Stomach (tissue), 9 donors: ENCODE results near the gene SPRING1. TPM values are rescaled to one million over a fixed set of nuclear protein-coding genes. Genes with fewer than 3 reads are reported as not detected.

Experiments used
- DNase-seq, 2 donors: peaks; one replicate each; pipeline versions ENCODE4 v3.0.0 to v3.0.0-alpha.2; 2013 to 2019
- H3K27ac ChIP-seq, 5 donors: fragments of 200-600 bp in 4 of 5; sonication (generic) in 4 of 5; one replicate each; pipeline ENCODE4 v1.5.1; 2013 to 2019; ENCODE audit warnings: mild to moderate bottlenecking in 1 of 5, moderate library complexity in 1 of 5
- H3K27me3 ChIP-seq, 3 donors: fragments of 200-600 bp; sonication (generic); one replicate each; pipeline ENCODE4 v1.5.1; 2017 to 2019; ENCODE audit warnings: mixed run types in 1 of 3
- H3K36me3 ChIP-seq, 4 donors: fragments of 200-600 bp; sonication (generic); 1 replicate in 3 of 4; 2 replicates in 1 of 4; pipeline ENCODE4 v1.5.1; 2016 to 2019
- H3K4me1 ChIP-seq, 4 donors: fragments of 200-600 bp; sonication (generic); one replicate each; pipeline ENCODE4 v1.5.1; 2016 to 2019
- H3K4me3 ChIP-seq, 4 donors: fragments of 200-600 bp; sonication (generic) in 3 of 4; one replicate each; pipeline ENCODE4 v1.5.1; 2016 to 2019; ENCODE audit warnings: mild to moderate bottlenecking in 1 of 4
- H3K9me3 ChIP-seq, 4 donors: fragments of 200-600 bp; sonication (generic); one replicate each; pipeline ENCODE4 v1.5.1; 2016 to 2019
- CTCF ChIP-seq, 7 experiments: fragments of 450-650 bp in 4 of 7; fragments of 200-600 bp in 3 of 7; sonication (generic) in 3 of 7; IDR thresholded peaks; one replicate each; pipeline ENCODE4 v1.5.1; 2016 to 2019; ENCODE audit warnings: antibody characterized with exemption in 7 of 7, control low read depth in 2 of 7, mild to moderate bottlenecking in 1 of 7
- EP300 ChIP-seq: sonication (generic); formaldehyde crosslinking; IDR thresholded peaks from one replicate; pipeline ENCODE4 v1.6.1; 2017; ENCODE audit warnings: antibody characterized with exemption
- POLR2A ChIP-seq, 4 donors: fragments of 450-650 bp; IDR thresholded peaks; one replicate each; pipeline ENCODE4 v1.6.1; 2016; ENCODE audit warnings: antibody characterized with exemption in 4 of 4, control low read depth in 2 of 4, mild to moderate bottlenecking in 1 of 4, moderate library complexity in 1 of 4
- POLR2AphosphoS5 ChIP-seq, 3 donors: sonication (generic); formaldehyde crosslinking; IDR thresholded peaks; one replicate each; pipeline ENCODE4 v1.6.1; 2016; ENCODE audit warnings: antibody characterized with exemption in 3 of 3
- WGBS, 5 donors: extraction: QIAGEN DNeasy Blood & Tissue Kit in 3 of 5; methylation state at CpG; one replicate each; pipeline versions ENCODE4 v1.1.5 to v1.1.7; 2013 to 2018; 5-methylcytosine and 5-hydroxymethylcytosine counted together
- intact Hi-C: fragments of 100-400 bp; cut with DNase I; formaldehyde crosslinking; loops from one replicate; pipeline ENCODE4 v1.15.1; 2023; ENCODE audit warnings: low total_unique reads
- polyA plus RNA-seq, 3 donors: library from polyadenylated mRNA; stranded (reverse); fragments of 200-250 nt; gene quantifications; one replicate each; pipeline ENCODE4 v1.2.3, GENCODE V29; 2013
- total RNA-seq, 5 donors: library from RNA; depleted of rRNA; stranded (reverse); fragments of >200 nt; gene quantifications; one replicate each; pipeline versions ENCODE4 v1.1.0 to v1.2.3, GENCODE V29; 2014 to 2016
- donor health status: healthy with polysubstance abuse.
- donor health status: Bipolar disorder and iron deficiency.
- donor health status: healthy.

Gene SPRING1
- total and polyA plus RNA-seq, 8 donors: 1.2 to 124 (median 23.4) TPM

GRCh38 chr12:116734156-116734768 is 3.6 kb downstream of the SPRING1 start:
- Histone ChIP-seq H3K4me3 (no peak overlapping the region), H3K36me3 (peaks cover 8 to 46% (median 35%) of the 10 kb centered on the region in 4 donors), H3K9me3 (no peaks in the 10 kb centered on the region), H3K4me1 (peaks cover 9 to 52% (median 41%) of the 10 kb centered on the region in 4 donors), H3K27me3 (no peaks in the 10 kb centered on the region), H3K27ac (no peak overlapping the region)
- TF ChIP-seq POLR2AphosphoS5 (IDR thresholded peaks at IDR 0.05) (no peak), EP300 (no peak), POLR2A (IDR thresholded peaks at IDR 0.05) (no peak)
- DNase-seq: no peak
- intact Hi-C loops: no loop called here
- 73 to 85% (median 82%) methylated on average over 5 of the region's 5 CpGs for WGBS, 5 donors

DNA sequence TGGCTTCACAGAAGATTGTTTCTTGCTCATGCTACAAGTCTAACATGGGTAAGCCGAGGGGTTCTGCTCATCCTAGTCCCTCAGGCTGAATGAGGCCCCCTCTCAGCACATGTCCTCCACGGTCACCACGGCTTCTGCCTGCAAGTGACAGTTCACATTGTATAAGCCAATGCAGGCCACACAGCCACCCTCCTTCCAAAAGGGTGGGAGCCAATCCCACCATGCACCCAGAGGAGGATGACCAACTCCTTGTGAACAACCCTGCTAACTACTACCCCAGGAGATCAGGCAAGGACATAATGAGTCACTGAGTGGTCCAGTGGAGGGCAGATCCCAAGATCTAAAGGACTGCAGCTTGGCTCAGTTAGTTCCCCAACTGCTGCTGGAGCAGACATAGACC is 6.1 kb downstream of the SPRING1 start:
- no peak for DNase-seq
- no peaks in the 10 kb centered on the region for H3K9me3 ChIP-seq
- H3K27ac ChIP-seq: peak overlapping the region in 1 of 5 donors; percentile 3
- no peaks in the 10 kb centered on the region for H3K27me3 ChIP-seq
- TF ChIP-seq EP300 (no peak), POLR2AphosphoS5 (IDR thresholded peaks at IDR 0.05) (no peak), POLR2A (IDR thresholded peaks at IDR 0.05) (no peak), CTCF (IDR thresholded peaks at IDR 0.05) (no peak)
- 72 to 91% (median 86%) methylated on average over 3 of the region's 3 CpGs for WGBS, 5 donors
- intact Hi-C loops: no loop called here
- H3K36me3 ChIP-seq: peaks cover 8 to 51% (median 36%) of the 10 kb centered on the region in 4 donors
- peaks cover 23 to 60% (median 47%) of the 10 kb centered on the region in 4 donors for H3K4me1 ChIP-seq
- no peak overlapping the region for H3K4me3 ChIP-seq

DNA sequence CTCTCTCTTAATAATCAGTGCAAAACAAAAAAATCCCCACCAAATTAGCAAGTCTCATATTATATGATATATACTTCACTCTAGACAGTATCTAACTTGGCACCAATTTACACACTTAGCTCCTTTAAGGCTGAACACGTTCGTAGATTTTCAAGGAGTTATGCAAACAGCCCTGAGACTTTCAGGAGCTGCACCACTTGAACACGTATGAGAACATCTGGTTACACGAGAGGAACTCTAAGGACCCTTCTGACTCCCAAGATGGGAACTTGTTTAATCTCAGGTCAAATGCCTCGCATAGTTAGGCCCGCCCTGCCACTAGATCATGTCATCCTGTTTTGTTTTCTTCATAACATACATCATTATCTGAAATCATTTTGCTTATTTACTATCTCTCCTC is 10.0 kb downstream of the SPRING1 start:
- Histone ChIP-seq H3K4me3 (no peak overlapping the region), H3K4me1 (peaks cover 28 to 50% (median 34%) of the 10 kb centered on the region in 4 donors), H3K27me3 (no peaks in the 10 kb centered on the region), H3K9me3 (no peaks in the 10 kb centered on the region), H3K27ac (peak overlapping the region in 2 of 5 donors; percentile 14 to 16), H3K36me3 (peaks cover 3 to 34% (median 17%) of the 10 kb centered on the region in 4 donors)
- intact Hi-C loops: no loop called here
- TF ChIP-seq POLR2A (IDR thresholded peaks at IDR 0.05) (no peak), CTCF (IDR thresholded peaks at IDR 0.05) (no peak), POLR2AphosphoS5 (IDR thresholded peaks at IDR 0.05) (no peak), EP300 (no peak)
- DNase-seq: no peak
- 32 to 52% (median 43%) methylated on average over 6 of the region's 6 CpGs for WGBS, 5 donors

- Histone ChIP-seq H3K27ac (peak overlapping the region in 4 of 5 donors; percentile 14 to 76 (median 34)), H3K4me1 (peaks cover 28 to 50% (median 34%) of the 10 kb centered on the region in 4 donors), H3K9me3 (no peaks in the 10 kb centered on the region), H3K27me3 (no peaks in the 10 kb centered on the region), H3K36me3 (peaks cover 9 to 34% (median 19%) of the 10 kb centered on the region in 4 donors), H3K4me3 (no peak overlapping the region)
- no peak for DNase-seq
- TF ChIP-seq CTCF (IDR thresholded peaks at IDR 0.05): no peak
- TF ChIP-seq POLR2A (IDR thresholded peaks at IDR 0.05): no peak
- TF ChIP-seq EP300: no peak
- peak in 1 of 3 donors; percentile 24 for TF ChIP-seq POLR2AphosphoS5 (IDR thresholded peaks at IDR 0.05)
- 27 to 55% (median 37%) methylated on average over 3 of the region's 3 CpGs for WGBS, 5 donors
- intact Hi-C loops: no loop called here
Measured at GRCh38 chr12:116727261-116727660, 10.6 kb downstream of the SPRING1 start.

GRCh38 chr12:116726694-116727093 is 11.2 kb downstream of the SPRING1 start:
- intact Hi-C loops: no loop called here
- WGBS, 5 donors: 17 to 34% (median 29%) methylated on average over 4 of the region's 4 CpGs
- Histone ChIP-seq H3K4me3 (no peak overlapping the region), H3K36me3 (peaks cover 12 to 39% (median 22%) of the 10 kb centered on the region in 4 donors), H3K4me1 (peaks cover 27 to 45% (median 31%) of the 10 kb centered on the region in 4 donors), H3K27ac (peak overlapping the region in 1 of 5 donors; percentile 52), H3K27me3 (no peaks in the 10 kb centered on the region), H3K9me3 (no peaks in the 10 kb centered on the region)
- TF ChIP-seq POLR2AphosphoS5 (IDR thresholded peaks at IDR 0.05) (no peak), EP300 (no peak), POLR2A (IDR thresholded peaks at IDR 0.05) (no peak)
- no peak for DNase-seq
